Measurements from ENCODE around the gene CCDC74A. TPM values are rescaled to one million over a fixed set of nuclear protein-coding genes. Genes with fewer than 3 reads are reported as not detected.
"Not testable (repeated sequence)": the region's sequence is repeated elsewhere in the genome, so short reads cannot be mapped to it uniquely, and the experiment has no call there.

The CCDC74A gene
- polyA plus RNA-seq, 4 donors, result 10.5 to 21.6 (median 14.4) TPM

DNA sequence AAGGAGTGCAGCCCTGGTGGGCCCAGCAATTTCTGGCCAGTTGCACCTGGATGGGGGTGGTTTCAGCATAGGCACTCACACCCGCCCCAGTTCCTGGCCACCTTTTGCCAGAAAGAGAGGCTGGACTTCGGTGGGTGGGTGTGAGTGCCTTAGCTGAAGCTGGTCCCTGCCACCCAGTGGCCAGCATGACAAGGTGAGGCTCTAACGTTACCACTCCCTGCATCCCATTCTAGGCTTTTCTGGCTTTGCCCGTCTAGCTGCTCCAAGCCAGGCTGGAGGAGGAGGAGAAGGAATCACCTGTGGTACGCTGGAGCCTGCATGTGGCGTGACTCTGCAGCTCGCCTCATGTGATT is 17.1 kb downstream of the CCDC74A start:
- not testable (repeated sequence) for DNase-seq (ENCODE audit: low read depth in 4 of 4, low spot score in 3 of 4)

DNA sequence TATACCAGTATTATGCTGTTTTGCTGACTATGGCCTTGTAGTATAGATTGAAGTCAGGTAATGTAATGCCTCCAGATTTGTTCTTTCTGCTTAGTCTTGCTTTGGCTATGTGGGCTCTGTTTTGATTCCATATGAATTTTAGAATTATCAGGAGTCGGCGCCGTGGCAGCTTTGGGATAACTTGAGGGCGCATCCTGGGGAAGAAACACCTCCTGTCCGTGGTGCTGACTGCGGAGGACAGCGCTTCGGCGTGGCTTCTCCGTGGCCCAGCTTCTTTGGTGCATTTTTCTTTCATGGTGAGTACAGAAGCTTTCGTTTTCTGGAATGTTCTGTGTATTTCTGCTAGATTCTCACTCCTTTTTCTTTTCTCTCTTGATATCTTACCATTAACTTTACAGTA is 25.2 kb downstream of the CCDC74A start:
- DNase-seq (ENCODE audit: low read depth in 4 of 4, low spot score in 3 of 4), result no peak

DNA sequence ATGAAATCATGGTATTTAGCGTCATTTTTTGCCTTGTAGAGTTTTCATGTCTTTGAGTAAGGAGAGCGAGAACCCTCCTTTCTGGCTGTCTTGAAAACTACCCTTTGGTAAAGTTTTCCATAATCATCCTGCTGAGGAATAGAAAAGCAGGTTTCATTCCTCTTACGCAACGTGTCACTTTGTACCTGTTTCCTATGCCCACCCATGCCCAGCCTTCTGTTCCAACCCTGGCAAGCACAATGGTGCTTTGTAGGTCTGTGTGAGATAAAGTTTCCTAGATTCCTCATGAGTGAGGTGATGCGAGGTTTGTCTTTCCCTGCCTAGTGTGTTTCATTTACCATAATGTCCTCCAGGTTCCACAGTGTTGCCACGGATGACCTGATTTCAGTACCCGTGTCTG is 29.3 kb downstream of the CCDC74A start:
- no peak for DNase-seq (ENCODE audit: low read depth in 4 of 4, low spot score in 3 of 4)

DNA sequence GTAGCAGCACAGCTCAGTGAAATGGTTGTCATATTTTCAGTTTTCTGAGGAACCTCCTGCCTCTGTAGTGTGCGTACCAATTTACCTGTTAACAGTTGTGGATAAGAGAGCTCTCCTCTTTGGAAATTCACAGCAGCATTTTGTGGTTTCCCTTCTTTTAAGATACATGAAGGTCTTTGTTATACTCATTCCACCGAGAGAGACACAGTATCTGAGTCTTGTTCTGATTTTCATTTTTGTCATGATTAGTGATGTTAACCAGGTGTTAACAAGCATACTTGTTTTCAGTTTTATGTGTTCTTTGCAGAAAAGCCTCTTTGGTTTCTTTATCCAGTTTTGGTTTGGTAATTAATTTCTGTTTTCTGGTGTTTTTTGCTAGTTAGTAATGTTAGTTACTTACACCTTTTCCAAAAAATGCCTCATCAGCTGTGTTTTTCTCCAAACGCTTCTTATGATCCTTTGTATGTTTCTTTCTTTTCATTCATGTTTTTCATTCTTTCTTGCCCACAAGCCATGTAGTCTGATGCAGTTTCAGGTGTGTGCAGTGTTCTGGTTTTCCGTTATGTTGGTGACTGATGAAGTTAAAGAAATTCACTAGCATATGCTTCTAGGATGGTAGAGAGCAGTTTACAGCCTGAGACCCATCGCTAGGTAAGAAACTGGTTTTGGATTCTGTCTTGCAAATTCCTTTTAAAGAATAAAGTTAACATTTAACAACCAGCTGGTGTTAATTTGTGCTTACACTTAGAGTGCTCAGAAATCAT is 30.1 kb downstream of the CCDC74A start:
- no peak for DNase-seq (ENCODE audit: low read depth in 4 of 4, low spot score in 3 of 4)

DNA sequence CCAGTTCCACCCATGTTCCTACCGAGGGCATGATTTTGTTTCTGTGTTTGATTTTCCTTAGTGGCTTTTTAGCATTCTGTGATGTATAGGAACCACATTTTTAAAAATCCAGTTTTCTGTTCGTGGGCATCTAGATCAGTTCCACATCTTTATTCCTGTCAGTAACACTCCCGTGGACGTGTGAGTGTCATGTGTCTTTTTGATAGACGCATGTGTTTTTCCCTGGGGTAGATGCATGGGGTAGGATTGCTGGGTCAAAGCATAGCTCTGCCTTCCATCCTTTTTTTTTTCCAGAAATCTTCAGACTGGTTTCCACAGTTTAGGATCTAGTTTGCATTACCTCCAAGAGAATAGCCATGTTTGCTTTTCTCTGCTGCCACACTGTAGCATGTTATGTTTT is 38.7 kb downstream of the CCDC74A start:
- DNase-seq (ENCODE audit: low read depth in 4 of 4, low spot score in 3 of 4), result no peak

DNA sequence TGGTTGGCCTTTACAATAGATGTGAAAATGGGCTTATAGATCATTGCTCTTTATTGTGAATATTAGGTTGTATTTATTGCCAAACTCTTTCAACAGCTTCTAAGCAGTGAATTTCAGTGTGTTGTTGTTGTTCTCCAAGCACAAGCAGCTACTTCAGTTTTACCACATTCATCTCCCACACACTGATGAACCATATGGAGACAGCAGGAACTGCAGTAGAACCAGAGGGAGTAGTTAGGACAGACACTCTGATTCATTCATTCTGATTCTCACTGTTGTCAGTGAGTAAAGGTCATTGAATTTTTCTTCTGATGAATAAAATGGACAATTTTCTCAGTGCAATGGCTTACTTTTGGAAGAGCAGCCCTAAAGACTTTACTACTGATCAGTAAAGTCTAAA is 40.2 kb downstream of the CCDC74A start:
- DNase-seq (ENCODE audit: low read depth in 4 of 4, low spot score in 3 of 4), result no peak

DNA sequence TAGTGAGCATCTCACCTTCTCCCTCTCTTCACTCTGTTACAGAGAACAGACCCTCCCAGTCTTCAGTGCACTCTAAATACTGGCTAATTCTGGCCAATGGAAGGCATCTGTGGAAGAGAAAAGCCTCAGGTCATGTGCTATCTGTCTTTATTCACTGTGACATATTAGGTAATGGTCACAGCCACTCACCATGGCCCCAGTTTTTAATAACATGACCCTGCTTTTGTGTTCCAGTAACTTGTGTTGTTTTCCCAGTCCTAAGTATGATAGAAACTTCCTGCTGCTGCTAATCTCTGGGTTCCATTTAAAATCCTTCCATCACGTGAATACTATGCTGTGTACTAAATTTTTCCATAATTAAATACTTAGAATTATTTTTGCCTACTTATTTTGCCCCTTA is 40.7 kb downstream of the CCDC74A start:
- not testable (repeated sequence) for DNase-seq (ENCODE audit: low read depth in 4 of 4, low spot score in 3 of 4)

DNA sequence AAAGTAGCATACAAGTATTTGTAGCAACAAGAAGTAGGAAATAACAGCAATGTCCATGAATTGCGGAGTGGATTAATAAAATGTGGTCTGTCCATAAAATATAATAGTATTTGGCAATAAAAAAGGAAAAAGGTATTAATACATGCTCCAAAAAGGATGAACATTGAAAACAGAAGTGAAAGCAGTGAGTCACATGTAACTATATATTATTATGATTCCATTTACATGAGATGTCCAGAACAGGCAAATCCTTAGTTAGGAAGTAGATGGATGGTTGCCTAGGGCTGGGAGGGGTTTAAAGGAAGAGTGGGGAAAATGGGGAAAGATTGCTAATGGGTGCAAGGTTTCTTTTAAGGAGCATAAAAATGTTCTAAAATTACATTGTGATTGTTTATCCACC is 44.5 kb downstream of the CCDC74A start:
- no peak for DNase-seq (ENCODE audit: low read depth in 4 of 4, low spot score in 3 of 4)

DNA sequence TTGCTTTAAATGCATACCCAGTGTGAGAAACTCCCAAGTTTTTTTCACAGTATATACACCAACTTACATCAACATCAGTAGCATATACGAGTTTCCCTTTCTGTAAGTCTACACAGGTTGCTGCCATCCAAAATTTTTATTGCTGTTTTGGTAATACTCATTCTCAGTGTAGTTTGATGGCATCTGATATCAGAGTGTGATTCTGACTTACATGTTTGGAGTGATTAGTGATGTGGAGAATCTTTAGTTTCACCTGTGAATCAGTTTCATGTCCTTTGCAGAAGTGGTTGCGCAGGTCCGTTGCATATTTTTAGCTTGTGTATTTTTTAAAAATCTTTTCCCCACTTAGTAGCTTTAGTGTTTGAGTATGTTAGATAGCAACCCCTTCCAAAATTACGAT is 50.1 kb downstream of the CCDC74A start:
- no peak for DNase-seq (ENCODE audit: low read depth in 4 of 4, low spot score in 3 of 4)

DNA sequence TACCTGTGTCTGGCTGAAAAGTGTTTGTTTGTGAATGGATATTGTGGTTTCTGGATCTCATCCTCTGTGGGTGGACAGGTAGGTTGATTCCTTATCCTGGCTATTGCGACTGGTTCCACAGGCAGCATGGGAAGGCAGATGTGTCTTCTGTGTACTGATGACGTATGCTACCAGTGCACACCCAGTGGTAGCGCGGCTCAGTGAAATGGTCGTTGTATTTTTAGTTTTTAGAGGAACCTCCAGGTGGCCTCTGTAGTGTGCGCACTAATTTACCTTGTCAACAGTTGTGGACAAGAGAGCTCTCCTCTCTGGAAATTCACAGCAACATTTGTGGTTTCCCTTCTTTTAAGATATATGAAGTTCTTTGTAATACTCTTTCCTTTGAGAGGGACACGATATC is 52.5 kb downstream of the CCDC74A start:
- no peak for DNase-seq (ENCODE audit: low read depth in 4 of 4, low spot score in 3 of 4)

Other genes starting within 250 kb of the CCDC74A start
- gene RAB6D, start 163.7 kb upstream of the CCDC74A start, polyA plus RNA-seq (ENCODE audit: insufficient read length in 4 of 4), result 1 to 10 TPM in 3 of 4 donors, under 1 TPM in 1; 0.50 to 2.6 (median 1.7) TPM
- 1 to 10 TPM in 1 of 4 donors, under 1 TPM in 3; 0.29 to 1.4 (median 0.38) TPM for gene TUBA3D, start 51.8 kb upstream of the CCDC74A start, polyA plus RNA-seq (ENCODE audit: insufficient read length in 4 of 4)
- 10 to 100 TPM; 28.2 to 95.3 (median 50.9) TPM for gene MZT2A, start 35.5 kb upstream of the CCDC74A start, polyA plus RNA-seq (ENCODE audit: insufficient read length in 4 of 4)

Data from left renal pelvis (tissue), 4 donors.